Kidney (tissue), 14 donors: ENCODE measurements around the gene LARGE1. TPM values are rescaled to one million over a fixed set of nuclear protein-coding genes. Genes with fewer than 3 reads are reported as not detected.

Source experiments
- DNase-seq, 5 donors: peaks; one replicate each; pipeline ENCODE4 v3.0.0-alpha.2; 2013 to 2020
- FAIRE-seq: peaks from 2 replicates; lab custom pipeline; 2012; peaks lifted over from hg19 to GRCh38; lab: Jason Lieb, UNC
- H3K27ac ChIP-seq, 2 donors: one replicate each; pipeline ENCODE4 v1.7.0; 2013; ENCODE audit warnings: low read depth in 2 of 2, low read length in 2 of 2, inconsistent platforms in 1 of 2
- H3K27me3 ChIP-seq: one replicate; pipeline ENCODE4 v1.7.1; 2013; ENCODE audit warnings: low read length, inconsistent platforms; ENCODE audit not compliant: control insufficient read depth, insufficient read depth
- H3K36me3 ChIP-seq, 3 donors: one replicate each; pipeline versions ENCODE4 v1.7.0 to v1.7.1; 2013; ENCODE audit warnings: low read length in 3 of 3, control low read depth in 1 of 3, inconsistent platforms in 1 of 3; ENCODE audit not compliant: insufficient read depth in 3 of 3, control insufficient read depth in 2 of 3
- H3K4me1 ChIP-seq, 3 donors: one replicate each; pipeline versions ENCODE4 v1.7.0 to v1.7.1; 2013; ENCODE audit warnings: low read length in 3 of 3, inconsistent platforms in 1 of 3, low read depth in 1 of 3; ENCODE audit not compliant: control insufficient read depth in 2 of 3, insufficient read depth in 2 of 3
- H3K4me3 ChIP-seq, 3 donors: one replicate each; pipeline versions ENCODE4 v1.7.0 to v1.8.1; 2013; ENCODE audit warnings: low read length in 3 of 3, control low read depth in 1 of 3, inconsistent platforms in 1 of 3
- H3K9ac ChIP-seq, 3 donors: one replicate each; pipeline versions ENCODE4 v1.7.0 to v1.7.1; 2013; ENCODE audit warnings: low read length in 3 of 3, control low read depth in 1 of 3, inconsistent platforms in 1 of 3
- H3K9me3 ChIP-seq, 3 donors: one replicate each; pipeline versions ENCODE4 v1.7.0 to v1.7.1; 2013; ENCODE audit warnings: low read length in 3 of 3, control low read depth in 1 of 3, inconsistent platforms in 1 of 3; ENCODE audit not compliant: control insufficient read depth in 2 of 3, insufficient read depth in 1 of 3
- CTCF ChIP-seq: IDR thresholded peaks from 3 replicates; pipeline ENCODE4 v1.5.1; 2012; ENCODE audit warnings: mild to moderate bottlenecking, moderate library complexity, borderline replicate concordance; ENCODE audit not compliant: insufficient read depth; ENCODE audit errors: extremely low read depth
- intact Hi-C: fragments of 100-400 bp; cut with DNase I; formaldehyde crosslinking; loops from one replicate; pipeline ENCODE4 v1.11.1; 2022
- polyA plus RNA-seq: library from polyadenylated mRNA; stranded (reverse); fragments of 350-450 nt; fragmentation: Illumina TruSeq; extraction: RNeasy Lipid Tissue Mini Kit (QIAGEN cat#74804); gene quantifications from one replicate; pipeline ENCODE4 v1.2.3, GENCODE V29; 2014; ENCODE audit warnings: low read depth, low replicate concordance; ENCODE audit not compliant: insufficient read depth
- total RNA-seq: library from RNA; stranded (reverse); fragmentation: NEBNext Ultra II Directional; extraction: Animal tissue kit (Norgen Biotek cat#: 25700); gene quantifications from one replicate; pipeline ENCODE4 v1.2.1, GENCODE V29; 2021
- donor health status: control.
- donor health status: control.
- donor health status: control.
- donor health status: control.
- donor health status: control.
- donor health status: DM: yes; HTN: yes; CAD: no.
- donor health status: Normal renal cell carcinoma (clear cell type).

LARGE1 gene
- total and polyA plus RNA-seq, 2 donors from 2014 or later: 5.0 to 22.9 TPM

DNA sequence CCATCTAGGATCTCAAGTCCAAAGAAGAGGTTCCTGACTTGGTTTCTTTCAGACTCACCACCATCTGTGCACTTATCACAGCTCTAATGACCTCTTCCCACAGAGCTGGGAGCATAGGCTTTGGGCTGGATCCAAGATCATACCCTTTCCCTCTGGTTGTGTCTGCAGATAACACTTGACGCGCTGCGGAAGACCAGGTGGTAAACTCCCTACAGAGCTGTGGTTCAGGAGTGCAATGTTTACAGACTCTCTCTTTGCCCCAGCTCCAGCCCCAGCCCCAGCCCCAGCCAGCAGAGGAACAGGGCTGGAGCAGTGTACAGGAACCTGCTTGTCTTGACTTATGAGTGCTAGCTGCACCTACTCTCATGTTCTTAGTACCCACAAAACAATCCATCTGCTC lies 587.7 kb downstream of the LARGE1 start:
- DNase-seq (no peak), FAIRE-seq (no peak)
- no peak overlapping the region for H3K9ac ChIP-seq
- no peaks in the 10 kb centered on the region for H3K27me3 ChIP-seq
- no peaks in the 10 kb centered on the region for H3K9me3 ChIP-seq
- no peaks in the 10 kb centered on the region for H3K36me3 ChIP-seq
- H3K4me1 ChIP-seq: peaks cover 0 to 9% (median 8%) of the 10 kb centered on the region in 3 donors
- no peak overlapping the region for H3K4me3 ChIP-seq
- H3K27ac ChIP-seq: no peak overlapping the region
- intact Hi-C loops: no loop called here
- TF ChIP-seq CTCF: no peak

GRCh38 chr22:33331017-33331416 lies 589.3 kb downstream of the LARGE1 start:
- TF ChIP-seq CTCF: no peak
- Histone ChIP-seq H3K27me3 (no peaks in the 10 kb centered on the region), H3K36me3 (no peaks in the 10 kb centered on the region), H3K9ac (no peak overlapping the region), H3K4me3 (no peak overlapping the region), H3K4me1 (peaks cover 0 to 9% (median 7%) of the 10 kb centered on the region in 3 donors), H3K27ac (no peak overlapping the region), H3K9me3 (no peaks in the 10 kb centered on the region)
- intact Hi-C loops: no loop called here
- DNase-seq: no peak
- no peak for FAIRE-seq

DNA sequence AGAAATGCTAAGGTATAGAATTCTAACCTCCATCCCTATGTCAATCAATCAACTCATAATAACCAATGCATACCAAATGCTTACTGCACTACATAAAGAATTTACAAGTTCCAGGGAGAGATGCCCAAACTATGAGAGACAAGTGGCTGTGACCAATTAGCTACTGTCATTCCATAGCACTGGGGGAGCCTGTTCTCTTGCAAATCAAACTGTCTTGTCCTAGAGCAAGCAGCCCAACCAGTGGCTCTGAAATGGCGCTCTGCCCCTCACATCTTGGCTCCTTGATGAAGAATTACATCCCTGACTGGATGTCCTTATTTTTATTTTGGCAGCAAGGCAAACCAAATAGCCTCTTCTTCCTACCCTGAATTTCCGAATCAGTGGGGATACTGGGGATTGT lies 589.7 kb downstream of the LARGE1 start:
- FAIRE-seq: no peak

More for the DNA sequence above, 589.7 kb downstream of the LARGE1 start:
- TF ChIP-seq CTCF: no peak
- no peaks in the 10 kb centered on the region for H3K27me3 ChIP-seq
- H3K9me3 ChIP-seq: no peaks in the 10 kb centered on the region
- no peaks in the 10 kb centered on the region for H3K36me3 ChIP-seq
- H3K27ac ChIP-seq: no peak overlapping the region
- no peak overlapping the region for H3K9ac ChIP-seq
- peaks cover 0 to 9% (median 5%) of the 10 kb centered on the region in 3 donors for H3K4me1 ChIP-seq
- DNase-seq: no peak
- intact Hi-C loops: no loop called here
- H3K4me3 ChIP-seq: no peak overlapping the region
